Choroid plexus epithelial cell (primary cell): Measurements from ENCODE around the gene FBLN5.
A peak's percentile ranks its signal among the peaks of the same experiment; 100 is the strongest.

Experiments used
- DNase-seq: peaks from one replicate; pipeline ENCODE4 v3.0.0-alpha.2; 2010; ENCODE audit warnings: low read depth
- H3K4me3 ChIP-seq: 2 replicates; pipeline ENCODE4 v1.5.1; 2011; ENCODE audit warnings: low read depth, mild to moderate bottlenecking, control low read depth, low read length, moderate library complexity
- CTCF ChIP-seq: conservative IDR thresholded peaks from 2 replicates; pipeline ENCODE4 v1.5.1; 2011; ENCODE audit warnings: low read depth, mild to moderate bottlenecking, control low read depth, inconsistent platforms, low read length, moderate library complexity

FBLN5 gene

DNA sequence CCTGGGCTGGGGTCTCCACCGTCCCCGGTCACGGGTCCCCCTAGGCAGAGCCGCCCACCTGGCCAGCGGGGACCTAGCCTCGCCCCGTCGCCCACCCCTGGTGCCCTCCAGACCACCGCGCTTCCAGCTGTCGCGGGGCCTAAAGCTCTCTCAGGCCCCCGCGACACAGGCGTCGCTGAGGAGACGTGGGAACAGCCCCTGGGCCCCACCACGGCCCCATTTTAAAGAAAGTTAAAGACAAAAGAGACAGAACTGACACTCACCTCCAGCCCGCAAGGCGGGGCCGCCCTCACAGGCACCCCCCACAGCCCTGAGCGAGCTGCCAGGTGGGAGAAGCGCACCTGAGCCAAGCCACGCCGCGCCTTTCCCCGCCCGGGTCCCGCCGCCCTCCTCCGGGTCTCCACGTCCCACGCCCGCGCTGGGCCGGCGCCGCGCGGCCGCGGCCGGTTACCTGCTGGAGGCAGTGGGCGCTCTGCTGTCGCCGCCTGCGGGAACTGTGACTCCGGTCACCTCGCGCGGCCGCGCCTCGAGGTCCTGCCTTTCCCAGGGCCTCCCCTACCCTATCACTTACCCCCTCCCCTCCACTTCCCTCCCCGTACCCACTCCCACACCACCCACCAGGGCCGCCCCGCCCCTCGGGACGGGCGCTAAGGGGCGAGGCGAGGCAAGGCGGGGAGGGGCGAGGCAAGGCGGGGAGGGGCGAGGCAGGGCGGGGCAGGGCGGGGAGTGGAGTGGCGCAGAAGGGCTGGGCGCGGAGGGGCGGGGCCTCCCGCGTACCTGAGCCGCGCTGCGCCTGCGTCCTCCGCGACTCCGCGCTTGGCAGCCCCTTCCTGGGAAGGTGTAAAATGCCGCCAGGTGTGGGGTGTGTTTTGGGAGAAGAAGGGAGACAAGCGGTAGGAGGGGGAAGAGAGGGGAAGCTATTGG is 111.3 kb downstream of the FBLN5 start:
- no peak for TF ChIP-seq CTCF
- peak overlapping the region; percentile 48 for H3K4me3 ChIP-seq
- peak; percentile 20 for DNase-seq

DNA sequence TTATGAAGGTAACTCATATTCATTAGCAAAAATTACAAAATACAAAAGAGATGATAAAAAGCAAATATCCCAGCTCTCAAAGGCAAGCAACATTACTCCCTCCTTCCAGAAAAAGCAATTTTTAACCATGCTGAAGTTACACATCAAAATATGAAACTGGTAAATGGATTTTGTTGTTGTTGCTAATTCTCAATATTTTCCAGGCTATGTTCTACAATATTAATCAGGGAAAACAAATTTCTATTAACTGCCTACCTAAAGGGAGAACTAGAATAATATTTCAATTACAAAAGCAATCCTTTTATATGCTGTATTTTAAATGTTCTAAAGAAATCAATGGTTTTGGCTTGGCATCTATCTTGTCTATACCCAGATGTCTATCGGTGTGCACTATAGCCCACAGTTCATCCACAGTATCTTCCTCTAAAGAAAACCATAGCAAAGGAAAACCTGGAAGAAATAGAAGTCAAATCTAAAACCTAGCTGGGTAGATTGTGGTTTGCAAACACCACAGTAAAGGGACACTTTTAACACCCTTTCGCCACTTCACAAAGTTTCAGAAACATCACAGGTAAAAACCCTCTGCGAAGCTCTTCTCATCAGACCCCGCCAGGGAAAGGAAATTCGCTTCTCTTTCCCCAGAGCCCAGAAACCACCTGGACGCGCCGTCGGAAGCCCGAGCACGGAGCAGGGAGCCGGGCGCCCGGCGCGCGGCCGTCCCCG is 112.1 kb downstream of the FBLN5 start:
- no peak for DNase-seq
- TF ChIP-seq CTCF: no peak
- H3K4me3 ChIP-seq: no peak overlapping the region

DNA sequence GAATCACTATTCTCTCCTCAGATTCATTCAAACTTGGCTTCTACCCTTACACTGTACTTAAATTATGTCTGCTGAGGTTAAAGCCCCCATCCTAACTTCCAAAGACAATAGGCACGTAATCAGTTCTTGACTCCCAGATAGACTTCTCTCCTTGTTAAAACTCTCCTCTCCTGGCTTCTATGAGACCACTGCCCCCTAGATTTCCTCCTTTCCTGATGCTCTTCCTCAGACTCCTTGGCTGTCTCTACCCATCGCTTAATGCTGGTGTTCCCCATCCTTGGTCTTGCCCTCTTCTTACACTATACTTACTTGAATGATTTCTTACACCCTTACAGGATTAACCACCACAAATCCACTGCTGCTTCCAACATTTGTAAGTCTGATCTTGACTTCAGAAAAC is 112.9 kb downstream of the FBLN5 start:
- no peak for DNase-seq
- TF ChIP-seq CTCF: no peak
- no peak overlapping the region for H3K4me3 ChIP-seq

- H3K4me3 ChIP-seq: no peak overlapping the region
- TF ChIP-seq CTCF: no peak
- DNase-seq: no peak
These were observed 116.2 kb downstream of the FBLN5 start for GRCh38 chr14:91831337-91831736.

GRCh38 chr14:91830777-91831176 is 116.7 kb downstream of the FBLN5 start:
- no peak for DNase-seq

GRCh38 chr14:91829511-91829910 is 118.0 kb downstream of the FBLN5 start:
- no peak for TF ChIP-seq CTCF
- no peak for DNase-seq
- no peak overlapping the region for H3K4me3 ChIP-seq

More at GRCh38 chr14:91830777-91831176, 116.7 kb downstream of the FBLN5 start:
- no peak for TF ChIP-seq CTCF
- no peak overlapping the region for H3K4me3 ChIP-seq
